Activated T-cell treated with anti-CD3 and anti-CD28 coated beads for 4 hours (primary cell): ENCODE measurements around the gene MGME1.
"Not testable (repeated sequence)": the region's sequence is repeated elsewhere in the genome, so short reads cannot be mapped to it uniquely, and the experiment has no call there.

ENCODE experiments used
- DNase-seq: peaks from one replicate; pipeline ENCODE4 v3.0.0-alpha.2; 2020

The MGME1 gene

DNA sequence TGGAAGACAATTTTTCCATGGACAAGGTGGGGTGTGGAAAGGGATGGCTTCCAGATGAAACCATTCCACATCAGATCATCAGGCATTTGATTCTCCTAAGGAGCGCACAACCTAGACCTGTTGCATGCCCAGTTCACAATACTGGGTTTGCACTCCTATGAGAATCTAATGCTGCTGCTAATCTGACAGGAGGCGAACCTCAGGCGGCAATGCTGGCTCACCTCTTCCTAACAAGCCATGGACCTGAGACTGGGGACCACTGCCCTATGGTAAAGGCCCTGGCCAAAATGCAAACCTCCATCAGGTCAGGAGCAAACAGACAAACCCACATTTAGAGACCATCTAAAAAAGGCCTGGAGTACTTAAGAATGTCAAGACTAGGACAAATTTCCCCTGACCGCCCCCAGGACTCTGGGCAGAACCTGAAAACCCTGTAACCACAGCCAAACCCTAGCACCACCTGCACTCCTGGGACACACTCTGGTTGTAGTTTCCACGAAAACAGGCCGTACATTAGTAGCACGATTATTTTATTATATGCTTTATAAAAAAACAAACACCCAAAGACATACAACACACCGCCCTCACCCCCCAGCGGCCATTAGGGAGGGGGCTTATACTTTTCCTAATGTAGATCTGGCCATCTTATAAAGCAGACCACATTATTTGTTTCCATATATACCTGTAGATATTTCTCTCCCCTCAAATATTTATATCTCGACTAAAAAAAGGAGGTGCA, 27.6 kb upstream of the MGME1 start:
- no peak for DNase-seq

DNA sequence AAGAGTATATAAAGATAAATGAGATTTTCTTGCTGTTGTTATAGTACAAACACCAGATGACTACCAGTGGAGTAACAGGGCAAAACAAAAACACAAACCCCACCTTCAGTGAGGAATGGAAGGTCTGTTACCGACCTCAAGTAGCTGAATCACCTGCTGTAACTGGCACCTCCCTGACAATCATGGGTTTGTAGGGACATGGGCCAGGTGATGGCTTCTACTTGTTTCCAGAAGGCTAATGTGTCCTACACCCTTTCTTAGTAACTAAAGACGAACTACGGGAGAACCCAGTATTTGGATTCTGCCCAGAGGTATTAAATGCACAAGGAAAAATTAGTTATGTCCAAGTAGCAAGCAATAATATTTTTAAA, 27.0 kb upstream of the MGME1 start:
- no peak for DNase-seq

DNA sequence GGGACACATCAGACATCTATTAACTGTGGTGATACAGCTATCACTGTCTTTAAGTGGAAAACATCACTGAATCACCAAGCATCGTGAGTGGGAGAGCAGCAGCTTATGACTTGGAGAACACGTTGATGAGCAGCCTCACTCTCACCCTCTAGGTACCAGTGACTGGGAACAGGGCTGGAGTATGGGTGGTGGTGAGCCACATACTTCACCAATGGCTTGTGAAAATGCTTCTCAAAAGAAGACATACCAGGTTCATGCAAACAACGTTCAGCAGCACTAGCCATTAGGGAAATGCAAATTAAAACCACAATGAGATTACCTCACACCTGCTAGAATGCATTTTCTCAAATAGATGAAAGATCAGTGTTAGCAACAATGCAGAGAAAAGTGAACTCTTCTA, 25.5 kb upstream of the MGME1 start:
- no peak for DNase-seq

DNA sequence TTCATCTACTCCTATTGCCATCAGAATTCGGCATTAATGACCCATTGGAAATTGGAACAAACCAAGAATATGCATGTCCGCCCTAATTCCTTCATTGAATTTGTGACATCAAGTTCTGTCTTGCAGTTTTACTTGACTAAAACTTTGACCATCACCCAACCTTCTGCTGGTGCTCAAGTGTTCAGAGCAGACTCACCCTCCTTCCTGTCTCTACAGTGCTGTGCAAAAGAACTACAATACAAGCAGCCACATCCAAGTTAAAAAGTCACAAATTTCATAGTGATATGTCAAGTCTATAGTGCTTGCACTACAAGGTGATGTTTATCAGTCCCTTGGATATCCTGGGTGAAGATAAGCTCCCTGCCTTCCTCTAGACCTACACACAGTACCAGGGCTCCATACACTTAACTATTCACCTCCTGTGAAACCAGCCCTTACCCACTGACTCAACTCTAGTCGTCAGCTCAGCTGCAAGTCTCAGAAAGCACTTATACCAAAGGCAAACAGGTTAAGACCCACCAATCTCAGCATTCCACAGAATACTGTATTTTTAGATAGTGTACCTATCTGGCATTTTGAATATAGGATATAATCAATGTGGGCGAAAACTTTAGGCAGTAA, 23.9 kb upstream of the MGME1 start:
- DNase-seq: no peak

DNA sequence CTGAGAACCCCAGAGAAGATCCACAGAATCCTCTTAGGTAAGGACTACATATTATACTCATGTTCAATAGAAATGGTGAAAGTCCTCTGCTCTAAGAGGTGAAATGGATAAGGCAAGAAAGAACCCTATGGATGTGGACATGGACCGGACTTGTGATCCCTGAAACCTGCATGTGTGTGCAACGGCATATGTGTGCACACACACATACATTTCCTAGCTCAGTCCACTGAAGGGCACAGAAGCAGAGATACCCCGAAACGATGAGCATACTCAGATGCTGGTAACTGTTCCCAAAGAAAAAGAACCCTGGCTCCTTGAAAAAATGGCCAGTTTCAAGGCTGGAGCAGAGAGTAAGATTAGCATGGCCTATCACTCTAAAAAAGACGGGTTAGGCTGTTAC, 22.8 kb upstream of the MGME1 start:
- no peak for DNase-seq

DNA sequence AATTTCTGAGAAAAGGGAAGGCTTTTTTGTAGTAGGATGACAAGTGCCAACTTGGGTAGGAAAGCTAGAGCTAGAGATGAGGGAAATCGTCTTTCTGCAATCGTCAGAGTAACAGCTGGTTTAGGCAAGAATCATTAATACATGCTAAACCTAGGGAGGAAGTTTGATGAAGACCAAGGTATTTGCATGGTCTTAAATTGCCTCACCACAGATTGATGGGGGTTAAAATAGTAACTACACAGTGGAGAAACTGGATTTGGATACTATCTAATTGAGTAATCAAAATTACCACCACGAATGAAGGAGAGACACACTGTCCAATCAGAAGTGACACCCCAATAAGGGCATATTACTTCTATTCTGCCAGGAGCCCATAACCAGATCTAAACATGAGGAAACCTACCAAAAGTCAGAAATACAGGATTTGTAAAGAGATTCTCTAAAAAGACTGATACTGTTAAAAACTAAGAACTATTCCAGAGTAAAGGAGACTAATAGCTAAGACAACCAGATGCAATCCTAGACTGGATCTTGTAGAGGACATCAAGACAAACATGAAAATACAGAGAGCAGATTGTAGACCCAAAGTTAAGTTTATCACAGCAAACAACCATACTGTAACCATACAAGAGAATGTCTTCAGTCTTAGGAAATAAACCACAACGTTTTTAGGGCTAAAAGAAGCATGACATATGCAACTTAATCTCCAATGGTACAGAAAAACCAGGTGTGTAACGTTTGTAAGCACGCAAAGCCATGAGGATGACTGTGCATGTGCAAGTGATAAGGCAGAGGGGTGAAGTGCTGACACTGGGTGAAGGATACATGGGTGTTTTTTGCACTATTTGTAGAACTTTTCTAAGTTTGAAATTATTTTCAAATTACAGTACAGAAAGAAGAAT, 22.0 kb upstream of the MGME1 start:
- no peak for DNase-seq

DNA sequence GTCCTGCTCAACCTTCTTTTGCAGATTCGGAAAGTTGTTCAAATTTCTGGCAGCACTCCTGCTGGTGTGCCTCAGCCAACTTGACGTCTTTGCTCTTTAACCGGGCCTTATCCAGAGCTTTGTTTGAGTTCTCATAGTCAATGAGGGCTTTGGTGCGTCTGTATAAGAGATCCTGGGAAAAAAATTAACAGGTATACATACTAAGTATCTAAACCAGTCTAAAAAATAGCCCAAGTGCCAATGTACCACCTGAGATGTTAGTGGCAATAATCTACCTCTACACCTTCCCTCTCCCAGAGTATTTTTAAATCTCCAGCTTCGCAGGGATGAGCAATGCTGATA, 21.4 kb upstream of the MGME1 start:
- no peak for DNase-seq

DNA sequence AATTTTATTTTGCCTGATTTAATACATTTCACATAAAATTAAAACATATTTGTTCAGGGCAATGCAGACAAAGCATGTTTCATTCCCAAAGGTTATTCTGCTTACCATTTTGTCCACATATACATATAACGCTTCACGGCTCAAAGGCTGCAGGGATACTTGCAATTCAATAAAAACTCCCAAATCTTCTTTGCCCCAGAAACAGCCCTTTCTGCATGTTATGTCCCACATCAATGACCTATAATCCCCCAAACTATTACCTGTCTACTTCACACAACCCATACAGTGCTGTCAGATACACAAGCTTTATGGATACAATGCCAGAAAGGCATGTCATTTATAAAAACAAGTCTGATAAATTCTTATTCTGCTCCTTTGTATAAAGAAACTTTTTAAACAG, 20.4 kb upstream of the MGME1 start:
- DNase-seq: no peak

DNA sequence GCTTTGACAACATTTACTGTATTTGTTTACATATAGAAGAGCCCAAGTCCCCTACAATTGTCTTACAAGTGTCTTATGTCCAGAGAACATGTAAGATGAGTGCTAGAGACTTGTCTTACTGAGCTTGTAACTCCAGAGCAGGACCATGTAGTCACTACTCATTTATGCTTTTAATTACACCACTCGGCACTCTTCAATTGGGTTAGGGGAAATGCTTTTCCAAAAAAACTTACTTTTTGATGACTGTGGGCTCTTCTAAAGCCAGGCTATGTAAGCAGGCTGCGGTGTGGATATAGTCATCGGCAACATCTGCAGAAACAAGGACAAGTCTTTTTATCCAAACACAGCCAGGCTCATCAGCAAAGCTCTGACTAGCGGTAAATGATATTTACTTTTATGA, 18.9 kb upstream of the MGME1 start:
- DNase-seq: no peak

DNA sequence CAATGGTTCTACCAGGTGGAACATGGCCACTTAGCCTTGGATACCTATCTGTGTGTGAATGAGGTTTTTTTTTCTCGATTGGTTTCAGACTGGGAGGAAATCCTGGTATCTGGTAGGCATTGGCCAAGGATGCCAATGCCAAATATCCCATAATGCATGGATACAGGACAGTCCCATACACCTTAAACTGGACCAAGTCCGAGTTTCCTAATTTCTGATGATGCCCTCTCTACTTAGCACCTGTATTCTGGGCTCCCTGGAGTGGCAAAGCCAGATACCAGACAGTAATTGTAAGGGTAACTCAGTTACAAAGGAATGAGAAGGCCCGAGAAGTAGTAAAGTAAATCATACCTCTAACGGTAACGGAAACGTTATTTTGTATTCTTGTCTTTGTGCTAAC, 18.1 kb upstream of the MGME1 start:
- DNase-seq: no peak

DNA sequence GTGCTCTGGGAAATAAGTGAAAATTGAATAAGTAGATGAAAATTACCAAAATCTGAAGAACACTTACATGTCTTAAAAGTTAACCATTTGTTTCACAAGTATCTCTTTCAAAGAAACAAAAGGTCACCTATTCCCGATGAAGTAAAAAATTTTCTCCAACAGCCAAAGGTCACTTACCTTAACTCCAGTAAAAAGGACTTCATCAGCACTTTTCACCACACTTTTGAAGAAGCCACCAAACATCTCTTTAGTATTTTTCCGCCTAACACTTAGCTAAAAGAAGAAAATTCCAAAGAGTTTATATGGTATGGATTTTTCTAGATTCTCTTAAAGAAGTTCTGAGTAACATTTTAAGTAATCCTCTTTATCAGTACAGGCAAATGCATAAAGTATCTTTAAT, 17.5 kb upstream of the MGME1 start:
- no peak for DNase-seq

DNA sequence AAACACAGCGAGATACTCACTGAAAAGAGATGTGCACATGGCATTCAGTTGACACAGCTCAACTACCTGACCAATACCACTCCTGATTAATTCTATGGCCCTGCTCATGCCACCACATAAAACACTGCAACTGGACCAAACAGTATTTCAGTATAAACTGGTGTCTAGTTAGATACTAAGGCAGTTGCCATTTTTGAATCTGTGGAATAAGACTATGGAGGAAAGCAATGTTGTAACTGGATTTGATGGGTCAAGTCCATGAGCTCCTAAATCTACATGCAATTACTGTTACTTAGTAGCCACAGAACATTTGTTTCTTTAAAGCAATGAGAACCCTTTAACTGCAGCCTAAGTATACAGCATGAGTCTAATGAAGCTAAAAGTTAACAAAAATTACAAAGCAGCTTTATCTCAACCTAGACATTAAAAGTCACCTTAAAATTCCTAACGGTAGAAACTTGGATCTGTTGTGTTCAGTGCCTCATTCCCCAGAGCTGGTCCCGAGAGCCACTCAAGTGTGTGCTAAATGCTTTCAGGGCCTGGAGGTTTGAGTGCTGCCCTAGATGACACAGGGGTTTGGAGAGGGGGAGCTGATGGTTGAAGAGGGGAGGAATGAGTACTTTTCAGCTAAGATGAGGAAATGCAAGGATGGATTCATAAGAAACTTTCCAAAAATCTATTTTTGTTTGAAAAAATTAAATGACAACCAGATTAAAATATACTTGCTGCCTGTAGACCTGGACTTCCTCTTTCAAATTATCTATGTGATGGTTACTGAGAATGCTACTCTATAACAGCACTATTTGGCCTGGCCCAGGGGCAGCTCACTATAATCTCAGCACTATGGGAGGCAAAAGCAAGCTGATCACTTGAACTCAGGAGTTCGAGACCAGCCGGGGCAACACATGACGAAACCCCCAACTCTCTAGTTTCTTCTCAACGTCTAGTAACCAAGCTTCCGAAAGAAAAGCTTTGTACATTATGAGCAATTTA, 15.8 kb upstream of the MGME1 start:
- no peak for DNase-seq

DNA sequence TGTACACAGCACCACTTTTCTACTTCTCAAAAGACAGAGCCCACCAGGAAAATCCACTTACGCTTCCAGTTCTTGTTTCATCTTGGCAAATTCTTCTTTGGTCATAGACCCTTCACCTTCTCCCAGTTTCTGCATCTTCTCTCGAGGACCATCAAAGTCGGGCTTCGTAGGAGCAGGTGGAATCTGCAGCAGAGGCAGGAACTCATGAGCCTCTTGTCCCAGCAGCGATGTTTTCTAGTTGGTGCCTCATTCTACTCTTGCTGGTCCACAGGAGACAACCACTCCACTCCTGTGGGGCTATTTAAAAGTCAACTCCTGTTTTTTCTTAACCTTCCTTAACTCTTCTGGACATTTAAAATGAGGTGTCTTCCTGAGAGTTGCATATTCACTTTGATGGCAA, 14.9 kb upstream of the MGME1 start:
- no peak for DNase-seq

DNA sequence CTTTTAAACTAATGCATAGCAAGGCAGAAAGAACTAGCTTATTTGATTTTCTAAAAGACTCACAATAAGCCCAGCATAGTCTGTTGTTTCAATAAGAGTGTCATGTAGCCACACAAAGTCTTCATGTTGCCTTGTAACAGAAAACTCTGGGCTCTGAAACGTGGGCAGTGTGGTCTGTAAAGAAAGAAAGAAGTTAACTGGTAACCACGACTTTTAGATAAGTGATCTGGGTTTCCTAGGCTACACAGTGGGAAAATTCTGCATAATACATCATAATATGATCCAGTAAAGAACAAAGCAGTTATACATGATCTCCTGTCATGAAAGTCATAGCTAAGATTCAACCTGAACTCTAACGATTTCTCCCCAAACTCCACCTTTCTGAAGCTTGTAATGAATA, 13.5 kb upstream of the MGME1 start:
- DNase-seq: no peak

DNA sequence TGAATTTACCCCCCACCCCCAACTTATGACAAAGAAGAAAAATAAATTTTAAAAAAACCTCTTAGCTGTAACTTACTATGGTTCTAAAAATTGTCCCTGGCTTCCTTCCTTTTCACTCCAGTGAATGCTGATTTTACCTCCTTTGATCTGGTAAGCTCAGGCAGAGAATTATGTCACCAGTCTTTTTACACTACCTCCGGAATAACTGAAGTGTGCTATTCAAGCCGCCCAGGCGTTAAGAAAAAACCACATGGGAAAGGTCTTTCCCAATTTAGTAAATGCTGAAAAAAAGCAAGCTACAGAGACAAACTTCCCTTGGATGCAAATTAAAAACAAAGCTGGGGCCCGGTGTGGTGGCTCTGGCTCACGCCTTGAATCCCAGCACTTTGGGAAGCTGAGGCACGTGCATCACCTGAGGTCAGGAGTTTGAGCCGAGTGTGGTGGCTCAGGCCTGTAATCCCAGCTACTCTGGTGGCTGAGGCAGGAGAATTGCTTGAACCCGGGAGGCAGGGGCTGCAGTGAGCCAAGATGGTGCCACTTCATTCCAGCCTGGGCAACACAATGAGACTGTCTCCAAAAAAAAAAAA, 12.6 kb upstream of the MGME1 start:
- no peak for DNase-seq

DNA sequence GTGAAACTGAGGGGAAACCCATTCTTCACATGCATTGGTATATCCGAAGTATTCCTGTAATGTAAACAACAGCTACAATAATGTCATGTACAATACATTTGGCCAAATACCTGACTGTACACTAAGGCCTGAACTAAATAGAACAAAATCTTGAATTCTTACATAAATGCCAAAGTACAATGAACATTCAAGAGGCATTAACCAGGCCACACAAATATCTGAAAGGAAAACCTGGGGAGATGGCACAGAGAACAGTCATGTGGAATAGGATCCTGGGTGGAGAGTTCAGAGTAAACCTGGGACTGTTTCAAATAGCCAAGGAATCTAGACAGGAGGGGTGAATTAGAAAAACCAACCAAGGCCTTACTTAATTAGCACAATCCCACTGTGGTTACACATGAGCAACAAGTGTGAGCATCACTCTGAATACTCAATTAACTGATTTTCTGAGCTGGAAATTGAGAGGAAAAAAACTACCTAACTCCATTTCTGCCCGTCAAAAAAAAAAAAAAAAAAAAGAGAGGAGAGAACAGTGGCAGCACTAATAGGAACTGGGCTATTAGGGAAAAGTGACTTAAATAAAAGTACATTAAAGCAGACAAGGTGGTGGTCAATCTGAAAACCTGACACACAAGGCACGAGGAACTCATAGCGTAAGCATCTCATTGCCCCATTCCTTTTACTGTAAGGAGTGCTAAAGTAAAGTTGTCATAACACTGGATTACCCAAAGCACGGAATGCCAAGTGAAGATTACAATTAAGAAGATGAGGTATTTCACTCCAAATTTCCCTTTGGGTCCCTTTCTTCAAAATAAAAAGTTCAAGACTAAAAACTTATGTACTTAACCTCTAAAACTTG, 11.1 kb upstream of the MGME1 start:
- no peak for DNase-seq

DNA sequence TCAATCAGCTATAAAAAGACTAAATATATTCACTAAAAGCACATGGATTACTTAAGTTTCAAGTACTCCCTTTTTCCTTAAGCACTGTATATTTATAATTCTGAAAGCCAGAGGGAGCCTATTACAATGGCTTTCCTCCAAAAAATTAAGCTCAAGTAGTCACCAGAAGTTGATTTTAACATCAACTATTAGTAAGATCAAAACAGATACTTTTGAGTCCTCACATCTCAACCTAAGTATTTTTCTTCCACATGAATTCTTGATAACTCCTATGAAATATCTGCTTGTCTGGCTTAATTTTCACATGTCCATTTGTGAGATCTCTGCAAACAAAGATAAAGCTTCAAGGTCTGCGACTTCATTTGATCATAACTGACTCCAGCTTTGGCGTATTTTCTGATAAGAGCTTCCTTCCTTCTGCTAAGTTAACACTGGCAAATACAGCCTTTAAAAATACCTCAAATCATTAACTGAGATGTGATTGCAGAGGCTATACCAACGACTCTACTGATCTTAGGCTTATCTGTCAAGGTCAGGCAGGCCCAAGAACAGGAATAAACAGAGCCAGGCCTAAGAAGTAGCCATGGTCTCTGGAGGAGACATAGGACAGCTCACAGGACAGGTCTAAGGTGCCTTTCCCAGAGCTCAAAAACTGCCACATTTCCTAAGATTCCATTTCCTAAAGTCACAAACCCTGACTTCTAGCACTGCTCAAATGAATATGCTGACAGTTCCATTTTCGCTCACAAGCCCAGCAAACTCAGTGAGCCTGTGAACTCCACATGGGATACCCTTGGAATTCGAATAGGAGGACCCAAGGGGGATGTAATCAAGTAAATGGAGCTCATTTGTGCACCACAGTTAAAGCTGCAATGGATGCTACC, 10.2 kb upstream of the MGME1 start:
- no peak for DNase-seq

DNA sequence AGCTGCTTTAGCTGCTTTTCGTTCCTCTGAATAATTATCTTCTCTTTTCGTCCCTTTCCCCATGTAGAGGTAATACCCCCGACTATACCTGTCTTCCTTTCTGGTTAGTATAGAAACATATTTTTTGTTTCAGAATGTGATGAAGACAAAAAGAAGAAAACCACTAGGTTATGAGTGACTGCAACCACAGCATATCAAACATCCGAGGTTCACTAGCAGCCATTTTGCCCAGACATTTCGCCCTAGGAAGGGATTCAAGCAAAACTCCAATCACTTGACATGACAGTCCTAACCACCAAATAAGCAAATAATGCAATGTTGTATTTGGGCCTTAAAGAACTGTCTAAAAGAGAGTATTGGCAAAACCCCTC, 9.6 kb upstream of the MGME1 start:
- no peak for DNase-seq

DNA sequence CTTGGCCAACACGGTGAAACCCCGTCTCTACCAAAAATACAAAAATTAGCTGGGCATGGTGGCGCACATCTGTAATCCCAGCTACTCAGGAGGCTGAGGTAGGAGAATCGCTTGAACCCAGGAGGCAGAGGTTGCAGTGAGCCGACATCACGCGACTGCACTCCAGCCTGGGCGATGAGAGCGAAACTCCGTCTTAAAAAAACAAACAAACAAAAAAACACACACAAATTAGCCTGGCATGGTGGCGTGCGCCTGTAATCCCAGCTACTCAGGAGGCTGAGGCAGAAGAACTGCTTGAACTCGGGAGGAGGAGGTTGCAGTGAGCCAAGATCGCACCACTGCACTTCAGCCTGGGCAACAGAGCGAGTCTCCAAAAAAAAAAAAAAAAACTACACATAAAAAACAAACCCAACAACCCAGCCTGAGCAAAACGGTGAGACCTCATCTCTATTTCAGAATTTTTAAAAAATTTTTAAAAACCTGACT, 8.4 kb upstream of the MGME1 start:
- not testable (repeated sequence) for DNase-seq

DNA sequence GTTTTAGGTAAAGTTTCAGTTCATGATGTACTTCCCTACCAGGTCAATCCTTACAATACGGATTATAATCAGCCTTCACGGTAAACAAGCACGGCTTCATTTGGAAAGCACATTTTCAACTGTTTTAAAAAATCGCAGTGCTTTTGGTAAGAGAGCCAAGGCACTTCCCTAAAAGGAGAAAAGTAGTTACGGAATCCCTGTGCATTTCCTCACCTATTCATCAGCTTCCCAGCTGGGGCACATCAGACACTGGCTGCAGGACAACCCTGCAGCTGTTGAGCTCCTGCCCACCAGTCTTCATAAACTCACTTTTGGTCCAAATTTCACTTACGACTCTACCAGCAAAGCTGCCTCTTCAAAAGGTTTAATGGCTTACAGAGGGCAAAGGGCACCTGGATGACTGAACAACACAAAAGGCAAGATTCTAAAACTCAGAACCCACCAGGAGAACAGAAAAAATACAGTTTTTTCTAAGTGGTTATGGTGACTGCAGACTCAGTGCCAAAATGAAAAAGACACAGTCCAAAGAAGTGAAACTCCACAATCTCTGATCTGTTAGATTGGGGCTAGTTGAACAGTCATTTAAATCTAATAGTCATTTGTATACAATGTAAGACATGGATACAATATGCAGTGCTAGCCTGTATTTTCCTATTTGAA, 7.8 kb upstream of the MGME1 start:
- no peak for DNase-seq
